CD4-positive, CD25-positive, alpha-beta regulatory T cell (primary cell): Measurements from ENCODE around the gene KAZN. TPM values are rescaled to one million over a fixed set of nuclear protein-coding genes. Genes with fewer than 3 reads are reported as not detected.

Experiments
- ATAC-seq, 2 donors: fragments of 150-1000 bp; cut with Tn5 transposase; one replicate each; pipeline ENCODE4 v1.10.0; 2021; ENCODE audit warnings: low read depth in 2 of 2, moderate number of reproducible peaks in 2 of 2, moderate library complexity in 1 of 2
- DNase-seq, 3 donors: peaks; one replicate each; pipeline versions ENCODE4 v3.0.0 to v3.0.0-alpha.2; 2012 to 2022; ENCODE audit warnings: mixed read lengths in 1 of 3
- H3K27ac ChIP-seq: one replicate; pipeline ENCODE4 v1.7.0; 2013; ENCODE audit warnings: mild to moderate bottlenecking, low read length; ENCODE audit not compliant: insufficient read depth, poor library complexity, severe bottlenecking
- H3K27me3 ChIP-seq: one replicate; pipeline ENCODE4 v1.7.0; 2013; ENCODE audit warnings: low read length; ENCODE audit not compliant: control insufficient read depth, insufficient read depth
- H3K36me3 ChIP-seq: one replicate; pipeline ENCODE4 v1.7.0; 2013; ENCODE audit warnings: mild to moderate bottlenecking, low read length, moderate library complexity; ENCODE audit not compliant: control insufficient read depth, insufficient read depth
- H3K4me1 ChIP-seq: 2 replicates; pipeline ENCODE4 v1.7.0; 2013; ENCODE audit warnings: mild to moderate bottlenecking, low read length; ENCODE audit not compliant: insufficient read depth, control insufficient read depth, poor library complexity, severe bottlenecking
- H3K4me3 ChIP-seq: one replicate; pipeline ENCODE4 v1.7.0; 2013; ENCODE audit warnings: low read depth, mild to moderate bottlenecking, low read length, moderate library complexity
- H3K9me3 ChIP-seq, 2 experiments: 1 replicate in 1 of 2; 2 replicates in 1 of 2; pipeline ENCODE4 v1.7.0; 2013; ENCODE audit warnings: low read length in 2 of 2, mild to moderate bottlenecking in 1 of 2, moderate library complexity in 1 of 2; ENCODE audit not compliant: control insufficient read depth in 2 of 2
- H3K27ac Mint-ChIP-seq, 3 donors: one replicate each; pipeline ENCODE4 v1.8.0; 2020 to 2022; ENCODE audit warnings: mild to moderate bottlenecking in 3 of 3, mixed read lengths in 3 of 3, moderate library complexity in 2 of 3
- H3K27me3 Mint-ChIP-seq: one replicate; pipeline ENCODE4 v1.8.0; 2022; ENCODE audit warnings: mild to moderate bottlenecking, mixed read lengths
- H3K36me3 Mint-ChIP-seq: one replicate; pipeline ENCODE4 v1.8.0; 2020; ENCODE audit warnings: mixed read lengths
- H3K4me1 Mint-ChIP-seq, 4 donors: one replicate each; pipeline ENCODE4 v1.8.0; 2020 to 2022; ENCODE audit warnings: mixed read lengths in 4 of 4, mild to moderate bottlenecking in 1 of 4
- H3K4me3 Mint-ChIP-seq, 4 donors: one replicate each; pipeline ENCODE4 v1.8.0; 2020 to 2022; ENCODE audit warnings: mild to moderate bottlenecking in 4 of 4, mixed read lengths in 4 of 4, moderate library complexity in 3 of 4
- H3K9me3 Mint-ChIP-seq, 7 donors: one replicate each; pipeline ENCODE4 v1.8.0; 2020 to 2022; ENCODE audit warnings: mixed read lengths in 7 of 7, mild to moderate bottlenecking in 3 of 7, moderate library complexity in 2 of 7
- polyA plus RNA-seq, 4 donors: library from polyadenylated mRNA; unstranded; fragments of 300-500 nt; fragmentation: Illumina TruSeq; gene quantifications; one replicate each; pipeline ENCODE4 v1.2.3, GENCODE V29; 2021
- total RNA-seq: library from RNA; stranded (reverse); gene quantifications from one replicate; pipeline ENCODE4 v1.2.3, GENCODE V29; 2022

The KAZN gene
- total and polyA plus RNA-seq, 5 donors from 2014 or later = not detected

DNA sequence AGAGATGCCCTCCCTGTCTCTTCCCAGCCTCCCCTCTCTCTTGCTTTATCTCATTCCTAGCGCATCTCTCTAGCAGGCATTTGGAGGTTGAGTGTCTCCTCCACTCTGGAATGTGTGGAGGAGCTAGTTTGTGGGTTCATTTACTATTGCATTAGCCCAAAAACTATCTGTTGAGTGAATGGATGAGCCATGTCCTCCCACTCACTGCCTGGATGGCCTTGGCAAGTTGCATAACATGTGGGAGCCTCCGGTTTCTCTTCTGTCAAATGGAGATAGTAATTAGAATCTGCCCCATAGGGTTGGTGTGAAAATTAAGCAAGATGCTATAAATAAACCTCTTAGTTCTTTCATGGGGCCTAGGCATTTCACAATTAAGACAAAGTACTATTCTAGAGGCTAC, 181.8 kb downstream of the KAZN start:
- H3K4me1 ChIP-seq = no peaks in the 10 kb centered on the region
- H3K27me3 ChIP-seq = peaks cover 2% of the 10 kb centered on the region
- DNase-seq = no peak
- Mint-ChIP-seq H3K9me3 (peaks cover 0 to 6% (median 0%) of the 10 kb centered on the region in 7 donors), H3K27ac (no peak overlapping the region), H3K4me3 (no peak overlapping the region), H3K36me3 (no peaks in the 10 kb centered on the region), H3K27me3 (peaks cover 5% of the 10 kb centered on the region), H3K4me1 (no peaks in the 10 kb centered on the region)
- no peak overlapping the region for H3K4me3 ChIP-seq
- H3K36me3 ChIP-seq = no peaks in the 10 kb centered on the region
- no peak for ATAC-seq
- H3K9me3 ChIP-seq = no peaks in the 10 kb centered on the region
- no peak overlapping the region for H3K27ac ChIP-seq

DNA sequence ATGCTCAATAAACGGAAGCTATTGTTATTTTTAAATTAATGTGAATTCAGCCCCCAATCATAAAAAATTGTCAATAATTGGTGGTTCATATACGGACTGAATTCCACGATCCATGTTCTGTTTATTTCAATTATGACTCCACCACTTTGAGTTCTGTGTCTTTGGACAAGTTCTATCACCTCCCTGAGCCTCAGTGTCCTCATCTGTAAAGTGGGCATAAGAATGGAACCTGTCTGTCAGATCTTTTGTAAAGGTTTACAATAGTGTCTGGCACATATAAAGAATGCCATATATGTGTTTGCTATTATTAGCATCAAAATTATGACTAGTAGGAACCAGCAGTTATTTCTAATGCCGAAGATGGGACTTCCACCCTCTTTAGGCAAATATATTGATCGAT, 183.3 kb downstream of the KAZN start:
- ATAC-seq = no peak

DNA sequence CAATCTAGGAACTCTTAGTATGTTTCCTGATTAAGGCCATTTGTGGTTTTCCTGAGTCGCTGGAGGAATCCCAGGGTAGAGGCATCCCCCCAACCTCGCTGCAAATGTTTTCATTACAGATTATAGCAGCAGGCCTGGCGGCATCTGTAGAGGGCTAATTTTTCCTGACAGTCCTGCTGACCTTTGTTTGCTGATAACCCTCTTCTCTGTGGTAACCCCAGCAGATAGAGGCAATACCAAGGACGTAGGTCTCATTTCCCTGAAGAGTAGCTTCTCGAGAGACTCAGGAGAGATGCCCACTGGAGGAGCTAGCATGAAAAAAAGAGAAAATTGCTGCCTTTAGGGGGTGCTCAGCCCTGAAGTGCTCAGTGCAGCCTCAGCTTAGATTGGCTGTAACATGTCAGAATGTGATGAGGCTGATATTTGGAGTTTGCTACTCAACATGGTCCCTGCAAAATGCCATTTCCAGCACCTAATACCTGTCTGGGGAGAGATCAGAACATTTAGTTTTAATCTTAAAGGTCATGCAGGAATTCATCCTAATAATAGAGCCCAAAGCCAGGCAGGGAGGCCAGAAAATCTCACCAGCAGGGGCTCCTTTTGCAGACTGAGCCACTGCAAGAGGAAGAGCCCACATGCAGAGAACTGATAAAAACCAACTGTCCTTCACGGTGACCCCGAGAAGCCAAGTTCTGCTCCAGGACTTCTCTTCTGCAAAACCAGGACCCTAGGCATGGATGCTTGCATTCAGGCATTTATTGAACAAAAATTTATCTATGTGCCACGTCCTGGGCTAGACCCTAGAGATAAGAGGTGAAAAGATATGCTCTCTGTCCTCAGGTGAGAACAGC, 184.5 kb downstream of the KAZN start:
- H3K4me1 ChIP-seq = no peaks in the 10 kb centered on the region
- H3K4me3 Mint-ChIP-seq = no peak overlapping the region
- H3K27me3 Mint-ChIP-seq = peaks cover 5% of the 10 kb centered on the region
- DNase-seq = no peak
- H3K36me3 ChIP-seq = no peaks in the 10 kb centered on the region
- no peaks in the 10 kb centered on the region for H3K9me3 ChIP-seq
- no peak overlapping the region for H3K27ac Mint-ChIP-seq
- H3K4me1 Mint-ChIP-seq = no peaks in the 10 kb centered on the region
- H3K9me3 Mint-ChIP-seq = peaks cover 0 to 4% (median 0%) of the 10 kb centered on the region in 7 donors
- no peak overlapping the region for H3K27ac ChIP-seq
- peaks cover 2% of the 10 kb centered on the region for H3K27me3 ChIP-seq
- no peak for ATAC-seq
- H3K36me3 Mint-ChIP-seq = no peaks in the 10 kb centered on the region
- no peak overlapping the region for H3K4me3 ChIP-seq

More for the DNA sequence above, 183.3 kb downstream of the KAZN start:
- H3K36me3 ChIP-seq = no peaks in the 10 kb centered on the region
- Mint-ChIP-seq H3K4me1 (no peaks in the 10 kb centered on the region), H3K36me3 (no peaks in the 10 kb centered on the region), H3K27me3 (peaks cover 5% of the 10 kb centered on the region), H3K9me3 (peaks cover 0 to 6% (median 0%) of the 10 kb centered on the region in 7 donors), H3K4me3 (no peak overlapping the region), H3K27ac (no peak overlapping the region)
- H3K9me3 ChIP-seq = no peaks in the 10 kb centered on the region
- DNase-seq = no peak
- H3K27me3 ChIP-seq = peaks cover 2% of the 10 kb centered on the region
- no peaks in the 10 kb centered on the region for H3K4me1 ChIP-seq
- no peak overlapping the region for H3K27ac ChIP-seq
- H3K4me3 ChIP-seq = no peak overlapping the region

DNA sequence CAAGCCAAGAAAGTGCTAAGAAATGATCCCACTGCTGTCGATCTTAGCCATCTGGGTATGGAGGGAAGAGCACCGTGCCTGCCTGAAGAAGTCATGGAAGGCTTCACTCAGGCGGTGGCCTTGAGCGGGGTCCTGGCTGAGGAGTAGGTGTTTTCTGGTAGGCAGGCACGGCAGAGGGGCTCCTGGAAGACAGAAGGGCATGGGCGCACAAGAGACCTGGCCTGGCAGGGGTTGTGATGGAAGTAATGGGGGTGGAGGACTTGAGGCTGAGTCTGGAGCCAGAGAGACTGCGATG, 185.1 kb downstream of the KAZN start:
- no peak overlapping the region for H3K27ac Mint-ChIP-seq
- Histone ChIP-seq H3K27me3 (peaks cover 2% of the 10 kb centered on the region), H3K4me1 (no peaks in the 10 kb centered on the region), H3K27ac (no peak overlapping the region), H3K36me3 (no peaks in the 10 kb centered on the region), H3K9me3 (no peaks in the 10 kb centered on the region), H3K4me3 (no peak overlapping the region)
- H3K36me3 Mint-ChIP-seq = no peaks in the 10 kb centered on the region
- ATAC-seq (no peak), DNase-seq (no peak)
- no peaks in the 10 kb centered on the region for H3K4me1 Mint-ChIP-seq
- peaks cover 5% of the 10 kb centered on the region for H3K27me3 Mint-ChIP-seq
- H3K9me3 Mint-ChIP-seq = peaks cover 0 to 4% (median 0%) of the 10 kb centered on the region in 7 donors
- H3K4me3 Mint-ChIP-seq = no peak overlapping the region

DNA sequence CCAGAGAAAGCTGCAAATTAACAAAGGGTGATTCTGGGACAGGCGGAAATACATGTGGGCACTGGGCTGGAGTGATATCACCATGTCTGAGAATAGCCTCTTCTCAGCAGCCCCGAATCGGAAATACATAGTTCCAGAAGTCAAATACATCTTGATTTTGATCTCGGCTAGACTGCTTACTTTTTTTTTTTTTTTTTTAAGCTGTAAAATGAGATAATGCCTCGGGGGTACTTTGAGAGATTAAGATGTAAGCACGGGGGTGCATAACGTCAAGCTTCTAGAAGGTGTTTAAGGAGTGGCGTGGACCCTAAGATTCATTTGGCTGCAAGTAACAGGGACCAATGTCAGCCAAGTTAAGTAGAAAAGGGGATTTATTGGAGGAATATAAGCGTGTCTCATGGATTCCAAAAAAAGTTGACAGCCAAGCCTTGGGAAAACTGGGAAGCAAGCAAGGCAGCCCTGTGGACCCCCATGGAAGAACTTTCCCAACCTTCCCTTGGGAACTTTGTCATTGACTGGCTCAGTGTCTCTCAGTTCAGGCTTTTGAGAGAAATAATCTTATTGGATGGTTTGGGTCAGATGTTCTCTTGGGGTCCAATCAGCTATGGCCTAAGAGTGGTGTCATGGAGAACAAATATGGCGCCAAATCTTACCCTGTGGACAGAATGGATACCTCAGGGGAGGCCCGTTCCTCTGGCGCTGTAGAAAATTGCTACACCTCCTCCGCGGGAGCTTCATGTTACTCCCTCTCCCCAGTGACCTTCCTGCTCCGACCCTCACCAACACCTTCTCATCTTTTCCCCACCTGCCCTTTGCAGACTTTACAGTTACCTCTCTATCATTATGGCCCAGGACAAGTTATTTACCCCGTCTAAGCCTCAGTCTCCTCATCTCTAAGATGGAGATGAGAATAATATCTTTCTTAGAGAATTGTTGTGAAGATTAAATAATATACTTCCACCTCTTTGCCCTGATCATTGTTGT, 186.6 kb downstream of the KAZN start:
- Mint-ChIP-seq H3K27me3 (peaks cover 2% of the 10 kb centered on the region), H3K4me3 (no peak overlapping the region), H3K27ac (no peak overlapping the region), H3K4me1 (no peaks in the 10 kb centered on the region), H3K36me3 (no peaks in the 10 kb centered on the region), H3K9me3 (peaks cover 0 to 1% (median 0%) of the 10 kb centered on the region in 7 donors)
- Histone ChIP-seq H3K9me3 (no peaks in the 10 kb centered on the region), H3K27me3 (no peaks in the 10 kb centered on the region), H3K4me3 (no peak overlapping the region), H3K4me1 (no peaks in the 10 kb centered on the region), H3K36me3 (no peaks in the 10 kb centered on the region), H3K27ac (no peak overlapping the region)
- ATAC-seq (no peak), DNase-seq (no peak)

DNA sequence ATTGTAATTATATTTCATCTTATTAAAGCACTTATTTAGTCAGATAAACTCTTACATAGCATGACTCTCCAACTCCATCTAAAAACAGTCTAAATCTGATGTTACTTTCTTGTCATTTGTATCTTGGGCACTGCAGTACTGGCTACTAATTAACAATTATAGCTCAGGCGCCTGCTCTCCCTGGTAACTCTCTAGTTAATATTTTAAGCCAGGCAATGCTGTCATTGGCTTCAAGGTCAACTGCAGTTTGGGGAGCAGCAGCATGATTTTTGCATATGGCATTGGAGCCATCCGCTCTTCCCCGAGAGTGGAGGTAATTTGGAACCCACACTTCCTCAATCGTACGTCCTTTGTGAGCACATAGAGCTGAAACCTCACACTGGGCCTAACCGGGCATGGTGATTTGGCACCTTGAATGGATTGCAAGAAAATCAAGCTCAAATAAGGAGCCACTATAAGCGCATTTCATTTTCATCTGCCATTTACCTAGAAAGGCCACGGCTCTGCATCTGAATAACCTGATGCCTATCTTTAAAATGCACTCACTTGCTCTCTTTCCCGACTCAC, 187.7 kb downstream of the KAZN start:
- DNase-seq (no peak), ATAC-seq (no peak)
- H3K27ac ChIP-seq = no peak overlapping the region
- Mint-ChIP-seq H3K4me1 (no peaks in the 10 kb centered on the region), H3K27ac (no peak overlapping the region), H3K36me3 (no peaks in the 10 kb centered on the region), H3K9me3 (peaks cover 0 to 1% (median 0%) of the 10 kb centered on the region in 7 donors), H3K4me3 (no peak overlapping the region), H3K27me3 (no peaks in the 10 kb centered on the region)
- H3K4me1 ChIP-seq = no peaks in the 10 kb centered on the region
- no peaks in the 10 kb centered on the region for H3K27me3 ChIP-seq
- no peaks in the 10 kb centered on the region for H3K9me3 ChIP-seq
- no peak overlapping the region for H3K4me3 ChIP-seq
- no peaks in the 10 kb centered on the region for H3K36me3 ChIP-seq

DNA sequence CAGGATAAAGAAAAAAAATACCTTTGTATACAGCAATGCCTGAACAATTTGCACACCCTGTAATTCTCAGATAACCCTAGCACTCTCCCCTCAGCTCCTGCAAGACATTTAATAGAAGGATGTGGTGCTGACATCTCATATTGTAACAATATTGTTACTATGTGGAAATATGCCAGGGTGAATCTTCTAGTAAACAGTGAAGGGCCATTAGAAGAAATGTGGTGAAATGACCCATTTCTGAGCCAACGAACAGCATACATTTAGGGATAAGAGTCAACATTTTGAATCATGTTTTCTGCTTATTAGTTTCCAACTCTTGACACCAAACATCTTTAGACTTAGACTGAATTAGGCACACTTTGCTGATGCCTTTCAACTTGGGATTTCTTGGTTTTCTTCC, 188.2 kb downstream of the KAZN start:
- no peaks in the 10 kb centered on the region for H3K36me3 ChIP-seq
- no peak overlapping the region for H3K4me3 ChIP-seq
- DNase-seq (no peak), ATAC-seq (no peak)
- no peaks in the 10 kb centered on the region for H3K4me1 Mint-ChIP-seq
- no peaks in the 10 kb centered on the region for H3K27me3 ChIP-seq
- no peak overlapping the region for H3K27ac ChIP-seq
- H3K4me3 Mint-ChIP-seq = no peak overlapping the region
- no peaks in the 10 kb centered on the region for H3K9me3 ChIP-seq
- H3K9me3 Mint-ChIP-seq = peaks cover 0 to 1% (median 0%) of the 10 kb centered on the region in 7 donors
- no peaks in the 10 kb centered on the region for H3K36me3 Mint-ChIP-seq
- no peaks in the 10 kb centered on the region for H3K27me3 Mint-ChIP-seq
- H3K4me1 ChIP-seq = no peaks in the 10 kb centered on the region
- H3K27ac Mint-ChIP-seq = no peak overlapping the region
